Measurements from ENCODE around the gene TP53BP1.

- no peak for TF ChIP-seq CTCF (IDR thresholded peaks at IDR 0.05)
- TF ChIP-seq POLR2AphosphoS5 (IDR thresholded peaks at IDR 0.05), result no peak
These were observed 88.8 kb downstream of the TP53BP1 start for GRCh38 chr15:43404130-43404529.

All from stomach (tissue), 4 donors.